Epithelial cell of esophagus (primary cell): ENCODE data around the gene ATAD5.
A peak's percentile ranks its signal among the peaks of the same experiment; 100 is the strongest.

Experiments
- DNase-seq: peaks from one replicate; pipeline ENCODE4 v3.0.0; 2010; ENCODE audit warnings: low read depth
- H3K4me3 ChIP-seq: 2 replicates; pipeline ENCODE4 v1.5.1; 2011; ENCODE audit warnings: mild to moderate bottlenecking, low read length, control low read depth
- CTCF ChIP-seq: IDR thresholded peaks from 2 replicates; pipeline ENCODE4 v1.5.1; 2011; ENCODE audit warnings: low read depth, mild to moderate bottlenecking, low read length, control low read depth, inconsistent platforms; ENCODE audit not compliant: insufficient read depth; ENCODE audit errors: missing control alignments

The ATAD5 gene

GRCh38 chr17:30838202-30838807, 6.5 kb downstream of the ATAD5 start:
- no peak for TF ChIP-seq CTCF
- H3K4me3 ChIP-seq, result no peak overlapping the region
- no peak for DNase-seq

- TF ChIP-seq CTCF, result no peak
- no peak overlapping the region for H3K4me3 ChIP-seq
- DNase-seq, result no peak
Observed at GRCh38 chr17:30840771-30841170, 9.0 kb downstream of the ATAD5 start.

- DNase-seq, result no peak
- H3K4me3 ChIP-seq, result no peak overlapping the region
- no peak for TF ChIP-seq CTCF
Observed at GRCh38 chr17:30848021-30848420, 16.3 kb downstream of the ATAD5 start.

- H3K4me3 ChIP-seq, result no peak overlapping the region
- no peak for DNase-seq
- TF ChIP-seq CTCF, result no peak
Observed at GRCh38 chr17:30854146-30854545, 22.4 kb downstream of the ATAD5 start.

- peak; percentile 38 for DNase-seq
- no peak for TF ChIP-seq CTCF
- no peak overlapping the region for H3K4me3 ChIP-seq
Observed at GRCh38 chr17:30858556-30859250, 26.9 kb downstream of the ATAD5 start.

- H3K4me3 ChIP-seq, result no peak overlapping the region
- TF ChIP-seq CTCF, result no peak
- no peak for DNase-seq
Observed at GRCh38 chr17:30864636-30865035, 32.9 kb downstream of the ATAD5 start.

- H3K4me3 ChIP-seq, result no peak overlapping the region
- DNase-seq, result no peak
- TF ChIP-seq CTCF, result no peak
Observed at GRCh38 chr17:30869005-30869404, 37.2 kb downstream of the ATAD5 start.
